GM12801 (cell line): ENCODE results near the gene ROR1.

ENCODE experiments used
- CTCF ChIP-seq: IDR thresholded peaks from one replicate; pipeline ENCODE4 v1.5.1; 2011; ENCODE audit warnings: control low read depth; ENCODE audit not compliant: insufficient read length; ENCODE audit errors: extremely low read depth

The ROR1 gene

GRCh38 chr1:64171246-64171645, 397.4 kb downstream of the ROR1 start:
- no peak for TF ChIP-seq CTCF

- TF ChIP-seq CTCF = no peak
These were observed 398.0 kb downstream of the ROR1 start for GRCh38 chr1:64171797-64172281.

GRCh38 chr1:64172458-64172983, 398.7 kb downstream of the ROR1 start:
- no peak for TF ChIP-seq CTCF

- no peak for TF ChIP-seq CTCF
These were observed 399.6 kb downstream of the ROR1 start for GRCh38 chr1:64173336-64173940.

GRCh38 chr1:64175639-64176038, 401.8 kb downstream of the ROR1 start:
- TF ChIP-seq CTCF = no peak

- TF ChIP-seq CTCF = no peak
These were observed 402.8 kb downstream of the ROR1 start for GRCh38 chr1:64176659-64177058.

GRCh38 chr1:64179588-64179987, 405.8 kb downstream of the ROR1 start:
- no peak for TF ChIP-seq CTCF
